GM19438 (cell line): Measurements from ENCODE around the gene INO80B.
"Not testable (repeated sequence)": the region's sequence is repeated elsewhere in the genome, so short reads cannot be mapped to it uniquely, and the experiment has no call there.

ENCODE experiments used
- ATAC-seq: cut with Tn5 transposase; IDR thresholded peaks from one replicate; pipeline ENCODE4 v1.9.1; 2021; ENCODE audit warnings: low read depth; ENCODE audit not compliant: unreplicated experiment

INO80B gene

GRCh38 chr2:74424995-74425406 is 29.9 kb upstream of the INO80B start:
- ATAC-seq: no peak

GRCh38 chr2:74425523-74425922 is 29.4 kb upstream of the INO80B start:
- ATAC-seq: no peak

- no peak for ATAC-seq
Observed at GRCh38 chr2:74426181-74426758, 28.6 kb upstream of the INO80B start.

GRCh38 chr2:74427551-74427950 is 27.3 kb upstream of the INO80B start:
- no peak for ATAC-seq

- ATAC-seq: no peak
Observed at GRCh38 chr2:74428675-74429074, 26.2 kb upstream of the INO80B start.

GRCh38 chr2:74429487-74430451 is 25.1 kb upstream of the INO80B start:
- no peak for ATAC-seq

GRCh38 chr2:74430502-74430901 is 24.4 kb upstream of the INO80B start:
- ATAC-seq: no peak

GRCh38 chr2:74436111-74436805 is 18.6 kb upstream of the INO80B start:
- no peak for ATAC-seq

GRCh38 chr2:74436848-74437695 is 17.8 kb upstream of the INO80B start:
- ATAC-seq: no peak

- ATAC-seq: no peak
Observed at GRCh38 chr2:74438248-74438647, 16.6 kb upstream of the INO80B start.

- ATAC-seq: no peak
Observed at GRCh38 chr2:74439373-74439772, 15.5 kb upstream of the INO80B start.

GRCh38 chr2:74439803-74440377 is 15.0 kb upstream of the INO80B start:
- ATAC-seq: no peak

GRCh38 chr2:74440378-74441169 is 14.3 kb upstream of the INO80B start:
- ATAC-seq: peak; percentile 70

GRCh38 chr2:74441170-74441689 is 13.7 kb upstream of the INO80B start:
- no peak for ATAC-seq

GRCh38 chr2:74441690-74442482 is 13.0 kb upstream of the INO80B start, which contains the start of gene RTKN:
RTKN (minus strand) TSS chr2:74441937; CDS start chr2:74441816, 121 bp downstream.
- peak; percentile 47 for ATAC-seq

GRCh38 chr2:74442483-74443297 is 12.2 kb upstream of the INO80B start:
- not testable (repeated sequence) for ATAC-seq
